Mucosa of stomach (tissue), 1 donor: ENCODE data around the gene LMNTD2.
A peak's percentile ranks its signal among the peaks of the same experiment; 100 is the strongest.

ENCODE experiments used
- H3K27me3 ChIP-seq: one replicate; pipeline ENCODE4 v1.7.0; 2013; ENCODE audit warnings: mild to moderate bottlenecking, low read length; ENCODE audit not compliant: control insufficient read depth, insufficient read depth
- H3K36me3 ChIP-seq: one replicate; pipeline ENCODE4 v1.7.0; 2013; ENCODE audit warnings: low read length; ENCODE audit not compliant: control insufficient read depth, insufficient read depth
- H3K4me1 ChIP-seq: one replicate; pipeline ENCODE4 v1.7.0; 2013; ENCODE audit warnings: mild to moderate bottlenecking, low read length; ENCODE audit not compliant: control insufficient read depth, insufficient read depth
- H3K4me3 ChIP-seq: one replicate; pipeline ENCODE4 v1.7.0; 2013; ENCODE audit warnings: low read length
- H3K9ac ChIP-seq: one replicate; pipeline ENCODE4 v1.7.0; 2013; ENCODE audit warnings: mild to moderate bottlenecking, low read length, moderate library complexity
- H3K9me3 ChIP-seq: one replicate; pipeline ENCODE4 v1.7.0; 2013; ENCODE audit warnings: mild to moderate bottlenecking, low read length, moderate library complexity; ENCODE audit not compliant: control insufficient read depth
- donor health status: Pancreatic carcinoma.

LMNTD2 gene

DNA sequence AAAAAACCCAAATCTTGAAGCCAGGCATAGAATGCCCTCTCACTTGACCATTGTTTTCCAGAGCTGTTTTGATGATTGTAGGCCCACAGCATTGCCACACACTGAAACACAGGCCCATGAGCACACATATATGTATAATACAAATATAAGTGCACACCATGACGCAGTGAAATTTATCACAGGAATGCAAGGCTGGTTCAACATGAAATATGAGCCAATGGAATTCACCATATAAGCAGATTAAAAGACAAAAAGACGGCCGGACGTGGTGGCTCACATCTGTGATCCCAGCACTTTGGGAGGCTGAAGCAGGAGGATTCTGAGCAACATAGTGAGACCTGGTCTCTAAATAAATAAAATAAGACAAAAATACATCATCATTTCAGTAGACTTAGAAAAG lies 44.1 kb downstream of the LMNTD2 start:
- H3K9ac ChIP-seq, result no peak overlapping the region
- H3K4me1 ChIP-seq, result no peaks in the 10 kb centered on the region
- H3K4me3 ChIP-seq, result no peak overlapping the region
- H3K27me3 ChIP-seq, result peaks cover 3% of the 10 kb centered on the region
- H3K36me3 ChIP-seq, result no peaks in the 10 kb centered on the region
- H3K9me3 ChIP-seq, result no peaks in the 10 kb centered on the region

DNA sequence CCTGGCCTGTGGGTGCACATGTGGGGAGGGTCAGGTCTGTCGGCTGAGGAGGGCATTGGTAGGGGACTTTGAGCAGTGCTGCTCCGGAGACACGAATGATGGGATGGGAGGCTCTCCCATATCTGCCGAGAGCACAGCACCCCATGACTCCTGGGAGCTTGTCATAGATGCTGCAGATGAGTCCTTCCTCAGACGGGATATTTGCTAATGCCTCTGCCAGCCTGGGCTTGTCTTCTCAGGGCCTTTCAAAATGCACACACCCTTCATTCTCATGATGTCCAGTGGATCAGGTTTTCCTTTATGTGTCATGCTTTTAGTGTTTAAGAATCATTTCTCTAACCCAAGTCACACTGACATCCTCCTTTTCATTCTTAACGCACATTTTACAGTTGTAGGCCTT lies 45.4 kb downstream of the LMNTD2 start:
- no peaks in the 10 kb centered on the region for H3K9me3 ChIP-seq
- no peak overlapping the region for H3K4me3 ChIP-seq
- H3K4me1 ChIP-seq, result no peaks in the 10 kb centered on the region
- H3K9ac ChIP-seq, result no peak overlapping the region
- no peaks in the 10 kb centered on the region for H3K27me3 ChIP-seq
- no peaks in the 10 kb centered on the region for H3K36me3 ChIP-seq

DNA sequence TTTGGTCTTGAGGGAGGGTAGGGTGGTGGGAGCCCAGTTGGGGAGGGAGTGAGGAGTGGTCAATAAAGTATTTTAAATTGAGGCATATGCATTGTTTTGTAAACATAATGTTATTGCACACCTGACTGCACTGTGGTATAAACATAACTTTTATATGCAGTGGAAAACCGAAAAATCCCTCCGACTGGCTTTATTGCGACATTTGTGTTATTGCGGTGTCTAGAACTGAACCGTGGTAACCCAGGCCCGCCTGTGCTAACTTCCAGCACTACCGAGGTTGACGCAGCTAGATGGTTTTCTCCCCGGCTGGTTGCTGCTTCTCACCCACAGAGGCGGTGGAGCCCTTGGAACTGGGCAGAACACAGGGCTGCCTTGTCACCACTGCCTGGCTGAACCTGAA lies 45.9 kb downstream of the LMNTD2 start:
- H3K27me3 ChIP-seq, result no peaks in the 10 kb centered on the region
- no peak overlapping the region for H3K4me3 ChIP-seq
- no peak overlapping the region for H3K9ac ChIP-seq
- no peaks in the 10 kb centered on the region for H3K4me1 ChIP-seq
- H3K9me3 ChIP-seq, result no peaks in the 10 kb centered on the region
- no peaks in the 10 kb centered on the region for H3K36me3 ChIP-seq

DNA sequence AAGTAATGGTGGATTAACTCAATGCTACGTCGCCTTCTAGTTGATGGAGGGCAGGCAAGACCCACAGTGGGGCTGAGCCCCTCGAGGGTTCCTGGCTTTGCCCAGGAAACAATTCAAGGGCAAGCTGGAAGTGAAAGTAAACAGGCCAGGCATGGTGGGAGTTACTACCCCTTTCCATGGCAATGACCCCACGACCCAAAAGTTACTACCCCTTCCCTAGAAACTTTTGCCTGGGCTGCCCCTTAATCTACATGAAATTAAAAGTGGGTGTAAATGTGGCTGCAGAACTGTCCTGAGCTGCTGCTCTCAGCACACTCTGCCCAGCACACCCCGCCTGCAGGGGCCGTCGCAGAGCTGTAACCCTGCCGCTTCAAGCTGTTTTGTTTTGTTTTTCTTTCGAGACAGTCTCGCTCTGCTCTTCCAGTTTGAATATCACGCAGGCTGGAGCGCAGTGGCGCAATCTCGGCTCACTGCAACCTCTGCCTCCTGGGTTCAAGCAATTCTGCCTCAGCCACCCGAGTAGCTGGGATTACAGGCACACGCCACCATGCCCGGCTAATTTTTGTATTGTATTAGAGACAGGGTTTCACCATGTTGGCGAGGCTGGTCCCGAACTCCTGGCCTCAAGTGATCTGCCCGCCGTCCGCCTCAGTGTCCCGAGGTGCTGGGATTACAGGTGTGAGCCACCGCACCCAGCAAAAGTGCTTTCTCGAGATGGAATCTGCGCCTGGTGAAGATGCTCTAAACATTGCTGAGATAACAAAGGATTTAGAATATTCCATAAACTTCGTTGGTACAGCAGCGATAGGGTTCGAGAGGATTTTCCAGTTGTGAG lies 47.6 kb downstream of the LMNTD2 start:
- H3K9ac ChIP-seq, result no peak overlapping the region
- no peak overlapping the region for H3K4me3 ChIP-seq
- H3K27me3 ChIP-seq, result no peaks in the 10 kb centered on the region
- H3K36me3 ChIP-seq, result no peaks in the 10 kb centered on the region
- no peaks in the 10 kb centered on the region for H3K4me1 ChIP-seq
- H3K9me3 ChIP-seq, result no peaks in the 10 kb centered on the region

DNA sequence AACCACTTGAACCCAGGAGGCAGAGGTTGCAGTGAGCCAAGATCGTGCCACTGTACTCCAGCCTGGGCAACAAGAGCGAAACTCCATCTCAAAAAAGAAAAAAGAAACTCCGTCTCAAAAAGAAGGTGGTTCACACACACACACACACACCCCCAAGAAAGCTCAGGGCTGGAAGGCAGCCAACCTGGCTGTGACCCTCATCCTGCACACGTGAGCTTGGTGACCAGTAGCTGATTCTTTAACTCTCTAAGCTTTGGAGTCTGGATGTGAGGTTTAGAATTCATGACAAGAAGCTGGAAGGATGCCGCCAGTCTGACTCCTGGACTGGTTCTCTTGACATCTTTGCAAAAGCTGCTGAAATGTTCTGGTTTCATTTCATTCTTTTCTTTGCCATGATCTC lies 51.6 kb downstream of the LMNTD2 start:
- Histone ChIP-seq H3K9me3 (no peaks in the 10 kb centered on the region), H3K4me3 (no peak overlapping the region), H3K4me1 (peaks cover 31% of the 10 kb centered on the region), H3K27me3 (no peaks in the 10 kb centered on the region), H3K9ac (no peak overlapping the region), H3K36me3 (no peaks in the 10 kb centered on the region)

DNA sequence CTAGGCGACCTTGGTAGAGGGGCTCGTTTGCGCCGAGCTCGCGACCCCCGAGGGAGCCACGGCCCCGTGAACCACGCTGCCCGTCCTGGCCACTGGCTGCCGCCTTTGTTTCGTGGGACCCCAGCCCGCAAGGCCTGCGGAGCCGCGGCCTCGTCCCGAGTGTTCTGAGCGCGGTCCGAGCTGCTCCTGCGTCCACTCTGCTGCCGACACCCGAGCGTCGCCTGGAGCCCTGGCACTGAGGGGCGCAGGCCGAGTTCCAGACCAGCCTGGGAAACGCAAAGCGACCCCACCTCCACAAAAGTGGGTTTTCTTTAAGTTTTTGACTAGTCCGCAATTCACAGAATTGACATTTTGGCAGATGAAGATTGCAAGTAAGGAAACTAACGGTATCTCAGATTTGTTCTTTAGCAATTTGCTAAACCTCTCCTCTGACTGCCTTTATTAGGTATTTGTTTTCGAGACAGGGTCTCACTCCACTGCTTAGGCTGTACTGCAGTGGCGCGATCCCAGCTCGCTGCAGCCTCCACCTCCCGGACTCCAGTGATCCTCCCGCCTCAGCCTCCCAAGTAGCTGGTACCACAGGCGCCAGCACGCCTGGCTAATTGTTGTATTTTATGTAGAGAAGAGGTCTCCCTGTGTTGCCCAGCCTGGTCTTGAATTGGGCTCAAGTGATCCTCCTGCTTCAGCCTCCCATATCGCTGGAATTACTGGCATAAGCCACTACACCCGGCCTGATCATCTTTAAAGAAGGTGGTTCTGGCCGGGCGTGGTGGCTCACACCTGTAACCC lies 52.6 kb downstream of the LMNTD2 start:
- H3K36me3 ChIP-seq, result no peaks in the 10 kb centered on the region
- H3K27me3 ChIP-seq, result no peaks in the 10 kb centered on the region
- H3K9ac ChIP-seq, result peak overlapping the region; percentile 47

DNA sequence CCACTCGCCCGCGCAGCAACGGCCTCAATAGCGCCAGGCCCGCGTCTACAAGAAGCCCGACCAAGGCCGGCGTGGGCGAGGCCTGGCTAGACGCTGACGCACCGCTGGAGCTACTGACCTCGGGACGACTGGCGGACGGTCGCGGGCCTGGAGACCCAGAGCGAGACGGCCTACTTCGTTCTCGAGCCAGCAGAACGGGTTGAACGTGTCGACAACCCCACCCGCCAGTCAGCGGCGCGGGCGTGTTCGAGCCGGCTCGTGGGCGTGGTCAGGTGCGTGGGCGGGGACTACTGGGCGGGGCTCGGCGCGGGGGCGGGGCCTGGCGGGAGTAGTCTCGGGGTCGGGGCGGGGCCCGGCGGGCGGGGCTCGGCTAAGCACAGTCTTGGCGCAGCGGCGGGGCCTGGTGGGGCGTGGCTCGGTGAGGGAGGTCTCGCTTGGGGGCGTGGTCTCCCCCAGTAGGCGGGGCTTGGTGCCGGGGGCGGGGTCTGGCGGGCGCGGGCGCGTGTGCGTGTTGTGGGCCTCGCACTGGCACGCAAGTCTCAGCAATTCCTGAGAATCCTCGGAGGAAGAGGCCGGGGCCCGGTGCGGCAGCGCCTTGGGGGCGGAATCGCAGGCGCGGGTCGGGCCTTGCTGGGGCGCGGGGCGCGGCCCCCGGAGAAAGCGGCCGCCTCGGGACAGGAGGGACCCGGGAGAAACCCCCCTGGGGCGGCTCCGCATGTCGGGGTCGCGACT lies 53.4 kb downstream of the LMNTD2 start, which contains the start of gene RNH1:
TSS of gene RNH1 (minus strand) at position 248 of the 732 bp plus-strand sequence. CDS start 5,080 bp downstream, outside the sequence.
- H3K36me3 ChIP-seq, result no peaks in the 10 kb centered on the region
- peak within 1 kb of the TSS; percentile 95 for H3K9ac ChIP-seq
- H3K4me1 ChIP-seq, result peaks cover 39% of the 10 kb centered on the region
- no peaks in the 10 kb centered on the region for H3K9me3 ChIP-seq
- H3K27me3 ChIP-seq, result no peaks in the 10 kb centered on the region
- peak within 1 kb of the TSS; percentile 62 for H3K4me3 ChIP-seq

More for the DNA sequence above, 52.6 kb downstream of the LMNTD2 start:
- Histone ChIP-seq H3K4me3 (no peak overlapping the region), H3K9me3 (no peaks in the 10 kb centered on the region), H3K4me1 (peaks cover 36% of the 10 kb centered on the region)

DNA sequence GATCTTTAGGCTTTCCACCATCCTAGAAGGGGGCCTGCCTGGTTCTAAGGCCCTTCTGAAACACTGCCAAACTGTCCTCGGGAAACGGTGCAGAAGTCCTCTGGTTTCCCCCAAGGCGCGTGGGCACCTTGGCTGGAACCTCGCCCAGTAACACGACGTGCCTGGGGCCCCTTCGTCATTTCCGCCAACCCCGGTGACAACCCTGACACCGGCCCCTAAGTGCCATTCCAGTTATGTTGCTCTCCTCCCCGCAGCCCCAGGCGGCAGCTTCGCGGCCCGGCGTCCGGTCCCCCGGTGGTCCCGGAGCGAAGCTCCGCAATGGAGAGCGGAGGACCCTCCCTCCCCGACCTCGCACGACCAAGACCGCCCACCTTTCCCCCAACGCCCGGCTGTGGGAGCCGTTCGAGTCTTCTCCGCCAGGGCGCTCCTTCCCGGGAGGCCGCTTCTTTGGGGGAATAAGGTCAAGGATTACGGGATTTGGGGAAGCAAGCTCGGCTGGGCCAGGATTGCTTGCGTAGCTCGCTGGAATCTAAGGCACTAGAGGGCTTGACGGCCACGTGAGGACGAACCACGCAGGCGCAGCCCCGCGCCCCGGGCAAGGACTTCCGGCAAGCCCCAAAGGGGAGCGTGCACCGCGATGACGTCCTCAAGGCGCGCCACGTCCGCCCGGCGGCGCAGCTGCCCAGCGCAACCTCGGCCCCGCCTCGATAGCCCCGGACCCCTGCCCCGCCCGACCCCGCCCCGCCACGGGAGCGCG lies 54.1 kb downstream of the LMNTD2 start:
- Histone ChIP-seq H3K27me3 (no peaks in the 10 kb centered on the region), H3K36me3 (no peaks in the 10 kb centered on the region), H3K4me3 (peak overlapping the region; percentile 62), H3K4me1 (peaks cover 46% of the 10 kb centered on the region), H3K9me3 (no peaks in the 10 kb centered on the region), H3K9ac (peak overlapping the region; percentile 95)

DNA sequence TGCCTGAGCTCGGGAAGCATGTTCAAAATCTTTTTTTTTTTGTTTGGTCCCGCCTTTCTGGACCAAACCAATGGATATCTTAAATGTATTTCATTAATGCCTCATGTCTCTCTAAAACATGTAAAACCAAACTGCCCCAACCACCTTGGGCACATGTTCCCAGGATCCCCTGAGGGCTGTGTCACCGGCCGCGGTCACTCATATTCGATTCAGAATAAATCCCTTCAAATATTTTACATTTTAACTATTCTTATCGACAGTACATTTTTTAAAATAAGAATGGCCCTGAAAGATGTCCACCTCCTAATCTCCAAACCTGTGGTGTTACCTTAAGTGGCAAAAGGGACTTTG lies 55.6 kb downstream of the LMNTD2 start:
- H3K4me3 ChIP-seq, result no peak overlapping the region
- H3K9me3 ChIP-seq, result no peaks in the 10 kb centered on the region
- H3K36me3 ChIP-seq, result peaks cover 5% of the 10 kb centered on the region
- no peaks in the 10 kb centered on the region for H3K27me3 ChIP-seq
- peaks cover 46% of the 10 kb centered on the region for H3K4me1 ChIP-seq
- H3K9ac ChIP-seq, result peak overlapping the region; percentile 95
